Measurements from ENCODE around the gene GH2.
"Not testable (repeated sequence)": the region's sequence is repeated elsewhere in the genome, so short reads cannot be mapped to it uniquely, and the experiment has no call there.

GH2 gene

DNA sequence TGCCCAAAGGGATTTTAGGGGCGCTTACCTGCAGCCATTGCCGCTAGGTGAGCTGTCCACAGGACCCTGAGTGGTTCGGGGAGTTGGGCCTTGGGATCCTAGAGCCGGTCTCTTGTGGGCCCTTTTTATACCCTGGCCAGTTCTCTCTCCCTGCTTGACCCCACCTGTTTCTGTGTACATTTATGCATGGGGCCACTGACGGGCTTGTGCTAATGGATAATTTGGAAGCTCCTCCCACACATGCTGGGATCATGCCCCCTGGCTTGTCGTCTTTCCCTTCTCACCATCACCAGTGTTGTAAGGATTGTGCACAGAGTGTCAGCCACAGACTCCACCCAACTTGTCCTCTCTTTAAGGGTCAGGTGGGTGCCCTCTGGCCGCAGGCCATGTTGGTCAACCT lies 8.2 kb downstream of the GH2 start, which contains the start of gene CSH2:
CSH2 (minus strand) TSS at position 101 of the 400 bp plus-strand sequence; CDS start at position 38, 63 bp downstream.
- not testable (repeated sequence) for H3K4me3 ChIP-seq (ENCODE audit: low read length in 2 of 2); H3K9ac ChIP-seq (ENCODE audit: low read depth in 1 of 2, low read length in 2 of 2); H3K4me1 ChIP-seq (ENCODE audit: control insufficient read depth in 2 of 2, insufficient read depth in 2 of 2, low read length in 2 of 2); H3K27me3 ChIP-seq (ENCODE audit: control insufficient read depth in 2 of 2, insufficient read depth in 2 of 2, low read length in 2 of 2); H3K9me3 ChIP-seq (ENCODE audit: control insufficient read depth in 2 of 2, low read length in 2 of 2); H3K27ac ChIP-seq (ENCODE audit: low read depth in 2 of 2, low read length in 2 of 2); H3K36me3 ChIP-seq (ENCODE audit: control insufficient read depth in 2 of 2, insufficient read depth in 2 of 2, low read length in 2 of 2)

DNA sequence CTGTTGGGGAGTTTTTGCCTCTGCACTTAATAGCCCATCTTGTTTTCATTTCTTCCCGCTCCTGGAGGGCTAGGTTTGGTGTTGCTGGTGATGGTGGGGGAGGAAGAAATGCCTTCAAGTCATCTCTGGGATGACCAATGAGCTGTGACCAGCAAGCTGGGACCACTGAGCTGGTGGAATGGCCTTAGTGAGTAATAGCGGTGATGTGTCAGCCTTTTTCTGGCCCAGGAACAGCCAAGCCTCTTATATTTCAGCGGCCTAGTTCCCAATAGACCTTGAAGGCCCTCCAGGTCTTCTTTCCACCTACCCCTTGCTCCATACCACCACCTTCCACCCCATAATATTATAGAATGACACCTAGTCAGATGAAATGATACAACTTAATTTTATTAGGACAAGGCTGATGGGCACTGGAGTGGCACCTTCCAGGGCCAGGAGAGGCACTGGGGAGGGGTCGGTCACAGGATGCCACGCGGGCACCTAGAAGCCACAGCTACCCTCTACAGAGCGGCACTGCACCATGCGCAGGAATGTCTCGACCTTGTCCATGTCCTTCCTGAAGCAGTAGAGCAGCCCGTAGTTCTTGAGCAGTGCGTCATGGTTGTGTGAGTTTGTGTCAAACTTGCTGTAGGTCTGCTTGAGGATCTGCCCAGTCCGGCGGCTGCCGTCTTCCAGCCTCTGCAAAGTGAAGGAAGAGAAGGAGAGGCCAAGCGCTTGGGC lies 9.9 kb downstream of the GH2 start:
- H3K9ac ChIP-seq (ENCODE audit: low read depth in 1 of 2, low read length in 2 of 2); H3K4me3 ChIP-seq (ENCODE audit: low read length in 2 of 2); H3K36me3 ChIP-seq (ENCODE audit: control insufficient read depth in 2 of 2, insufficient read depth in 2 of 2, low read length in 2 of 2); H3K27ac ChIP-seq (ENCODE audit: low read depth in 2 of 2, low read length in 2 of 2); H3K4me1 ChIP-seq (ENCODE audit: control insufficient read depth in 2 of 2, insufficient read depth in 2 of 2, low read length in 2 of 2); H3K27me3 ChIP-seq (ENCODE audit: control insufficient read depth in 2 of 2, insufficient read depth in 2 of 2, low read length in 2 of 2); H3K9me3 ChIP-seq (ENCODE audit: control insufficient read depth in 2 of 2, low read length in 2 of 2): not testable (repeated sequence)

GRCh38 chr17:63870292-63870665 lies 11.5 kb downstream of the GH2 start:
- H3K9me3 ChIP-seq (ENCODE audit: control insufficient read depth in 2 of 2, low read length in 2 of 2); H3K27me3 ChIP-seq (ENCODE audit: control insufficient read depth in 2 of 2, insufficient read depth in 2 of 2, low read length in 2 of 2); H3K4me1 ChIP-seq (ENCODE audit: control insufficient read depth in 2 of 2, insufficient read depth in 2 of 2, low read length in 2 of 2); H3K36me3 ChIP-seq (ENCODE audit: control insufficient read depth in 2 of 2, insufficient read depth in 2 of 2, low read length in 2 of 2); H3K4me3 ChIP-seq (ENCODE audit: low read length in 2 of 2); H3K9ac ChIP-seq (ENCODE audit: low read depth in 1 of 2, low read length in 2 of 2); H3K27ac ChIP-seq (ENCODE audit: low read depth in 2 of 2, low read length in 2 of 2): not testable (repeated sequence)

GRCh38 chr17:63869491-63870291 lies 12.1 kb downstream of the GH2 start:
- H3K4me1 ChIP-seq (ENCODE audit: control insufficient read depth in 2 of 2, insufficient read depth in 2 of 2, low read length in 2 of 2); H3K4me3 ChIP-seq (ENCODE audit: low read length in 2 of 2); H3K9me3 ChIP-seq (ENCODE audit: control insufficient read depth in 2 of 2, low read length in 2 of 2); H3K9ac ChIP-seq (ENCODE audit: low read depth in 1 of 2, low read length in 2 of 2); H3K27ac ChIP-seq (ENCODE audit: low read depth in 2 of 2, low read length in 2 of 2); H3K27me3 ChIP-seq (ENCODE audit: control insufficient read depth in 2 of 2, insufficient read depth in 2 of 2, low read length in 2 of 2); H3K36me3 ChIP-seq (ENCODE audit: control insufficient read depth in 2 of 2, insufficient read depth in 2 of 2, low read length in 2 of 2): not testable (repeated sequence)

DNA sequence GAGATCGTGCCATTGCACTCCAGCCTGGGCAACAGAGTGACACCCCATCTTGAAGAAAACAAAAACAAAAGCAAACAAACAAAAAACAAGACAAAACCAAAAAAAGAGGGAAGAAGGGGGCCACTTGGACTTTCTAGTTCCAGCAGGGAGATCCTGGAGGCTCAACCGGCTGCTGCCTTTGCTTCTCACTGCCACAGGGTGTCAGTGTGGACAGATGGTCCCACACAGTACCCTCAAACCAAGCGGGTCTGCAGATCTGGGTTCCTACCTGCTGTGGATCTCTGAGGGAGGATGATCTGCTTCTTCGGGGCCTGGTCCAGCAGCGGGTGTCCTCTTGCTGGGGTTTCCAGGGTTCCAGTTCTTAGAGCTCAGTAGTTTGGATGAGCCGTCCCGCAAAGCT lies 15.1 kb downstream of the GH2 start:
- H3K4me3 ChIP-seq (ENCODE audit: low read length in 2 of 2); H3K36me3 ChIP-seq (ENCODE audit: control insufficient read depth in 2 of 2, insufficient read depth in 2 of 2, low read length in 2 of 2); H3K9me3 ChIP-seq (ENCODE audit: control insufficient read depth in 2 of 2, low read length in 2 of 2); H3K9ac ChIP-seq (ENCODE audit: low read depth in 1 of 2, low read length in 2 of 2); H3K27ac ChIP-seq (ENCODE audit: low read depth in 2 of 2, low read length in 2 of 2); H3K27me3 ChIP-seq (ENCODE audit: control insufficient read depth in 2 of 2, insufficient read depth in 2 of 2, low read length in 2 of 2); H3K4me1 ChIP-seq (ENCODE audit: control insufficient read depth in 2 of 2, insufficient read depth in 2 of 2, low read length in 2 of 2): not testable (repeated sequence)

GRCh38 chr17:63859257-63859656 lies 22.5 kb downstream of the GH2 start:
- H3K9ac ChIP-seq (ENCODE audit: low read depth in 1 of 2, low read length in 2 of 2) = no peak overlapping the region
- no peak overlapping the region for H3K4me3 ChIP-seq (ENCODE audit: low read length in 2 of 2)
- H3K9me3 ChIP-seq (ENCODE audit: control insufficient read depth in 2 of 2, low read length in 2 of 2) = no peaks in the 10 kb centered on the region
- no peaks in the 10 kb centered on the region for H3K27me3 ChIP-seq (ENCODE audit: control insufficient read depth in 2 of 2, insufficient read depth in 2 of 2, low read length in 2 of 2)
- no peaks in the 10 kb centered on the region for H3K36me3 ChIP-seq (ENCODE audit: control insufficient read depth in 2 of 2, insufficient read depth in 2 of 2, low read length in 2 of 2)
- H3K27ac ChIP-seq (ENCODE audit: low read depth in 2 of 2, low read length in 2 of 2) = no peak overlapping the region
- no peaks in the 10 kb centered on the region for H3K4me1 ChIP-seq (ENCODE audit: control insufficient read depth in 2 of 2, insufficient read depth in 2 of 2, low read length in 2 of 2)

DNA sequence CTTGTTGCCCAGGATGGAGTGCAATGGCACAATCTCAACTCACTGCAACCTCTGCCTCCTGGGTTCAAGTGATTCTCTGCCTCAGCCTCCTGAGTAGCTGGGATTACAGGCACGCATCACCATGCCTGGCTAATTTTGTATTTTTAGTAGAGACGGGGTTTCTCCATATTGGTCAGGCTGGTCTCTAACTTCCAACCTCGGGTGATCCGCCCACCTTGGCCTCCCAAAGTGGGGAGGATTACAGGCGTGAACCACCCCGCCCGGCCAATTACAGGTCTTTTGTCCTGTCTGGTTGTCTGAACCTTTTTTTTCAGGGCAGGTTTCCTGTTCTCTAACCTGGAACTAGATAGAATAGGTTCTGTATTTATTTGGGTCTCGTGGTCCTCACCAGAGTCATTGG lies 25.3 kb downstream of the GH2 start:
- not testable (repeated sequence) for H3K4me1 ChIP-seq (ENCODE audit: control insufficient read depth in 2 of 2, insufficient read depth in 2 of 2, low read length in 2 of 2); H3K9ac ChIP-seq (ENCODE audit: low read depth in 1 of 2, low read length in 2 of 2); H3K27ac ChIP-seq (ENCODE audit: low read depth in 2 of 2, low read length in 2 of 2); H3K36me3 ChIP-seq (ENCODE audit: control insufficient read depth in 2 of 2, insufficient read depth in 2 of 2, low read length in 2 of 2); H3K4me3 ChIP-seq (ENCODE audit: low read length in 2 of 2); H3K9me3 ChIP-seq (ENCODE audit: control insufficient read depth in 2 of 2, low read length in 2 of 2); H3K27me3 ChIP-seq (ENCODE audit: control insufficient read depth in 2 of 2, insufficient read depth in 2 of 2, low read length in 2 of 2)

DNA sequence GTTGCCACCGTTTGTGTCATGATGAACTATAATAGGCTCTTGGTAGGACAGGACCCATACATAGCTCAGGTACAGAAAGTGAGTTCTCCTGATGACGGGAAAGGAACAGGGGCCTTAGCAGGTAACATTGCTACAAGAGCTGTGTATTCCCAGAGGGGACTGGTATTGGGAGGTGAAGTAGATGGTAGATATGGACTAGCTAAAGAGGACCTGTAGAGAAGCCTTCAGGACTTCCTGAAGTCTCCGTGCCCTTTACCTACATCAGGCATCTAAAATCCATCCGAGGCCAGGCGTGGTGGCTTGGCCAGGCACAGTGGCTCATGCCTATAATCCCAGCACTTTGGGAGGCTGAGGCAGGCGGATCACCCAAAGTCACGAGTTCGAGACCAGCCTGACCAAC lies 26.6 kb downstream of the GH2 start:
- H3K27me3 ChIP-seq (ENCODE audit: control insufficient read depth in 2 of 2, insufficient read depth in 2 of 2, low read length in 2 of 2) = no peaks in the 10 kb centered on the region
- H3K4me3 ChIP-seq (ENCODE audit: low read length in 2 of 2) = no peak overlapping the region
- no peak overlapping the region for H3K9ac ChIP-seq (ENCODE audit: low read depth in 1 of 2, low read length in 2 of 2)
- no peak overlapping the region for H3K27ac ChIP-seq (ENCODE audit: low read depth in 2 of 2, low read length in 2 of 2)
- no peaks in the 10 kb centered on the region for H3K9me3 ChIP-seq (ENCODE audit: control insufficient read depth in 2 of 2, low read length in 2 of 2)
- no peaks in the 10 kb centered on the region for H3K36me3 ChIP-seq (ENCODE audit: control insufficient read depth in 2 of 2, insufficient read depth in 2 of 2, low read length in 2 of 2)
- H3K4me1 ChIP-seq (ENCODE audit: control insufficient read depth in 2 of 2, insufficient read depth in 2 of 2, low read length in 2 of 2) = no peaks in the 10 kb centered on the region

DNA sequence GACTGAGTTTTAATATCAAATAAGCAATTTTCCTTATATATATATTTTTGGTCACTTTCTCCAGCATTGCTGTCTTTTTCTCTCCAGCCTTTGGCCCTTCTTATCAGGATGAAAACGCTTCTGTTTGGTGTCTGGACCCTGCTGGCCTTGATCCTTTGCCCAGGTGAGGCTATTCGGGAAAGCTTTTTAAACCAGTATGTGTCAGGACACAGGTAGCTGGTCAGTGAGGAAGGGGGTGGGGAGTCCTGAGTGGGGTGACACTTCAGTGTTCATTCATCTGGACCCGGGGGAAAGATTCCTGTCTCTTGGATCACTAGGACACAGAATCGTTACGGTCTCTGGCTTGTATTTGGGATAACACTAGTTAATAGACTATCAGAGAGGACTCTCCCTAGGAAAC lies 27.0 kb downstream of the GH2 start:
- no peak overlapping the region for H3K9ac ChIP-seq (ENCODE audit: low read depth in 1 of 2, low read length in 2 of 2)
- H3K4me1 ChIP-seq (ENCODE audit: control insufficient read depth in 2 of 2, insufficient read depth in 2 of 2, low read length in 2 of 2) = no peaks in the 10 kb centered on the region
- no peaks in the 10 kb centered on the region for H3K9me3 ChIP-seq (ENCODE audit: control insufficient read depth in 2 of 2, low read length in 2 of 2)
- H3K27me3 ChIP-seq (ENCODE audit: control insufficient read depth in 2 of 2, insufficient read depth in 2 of 2, low read length in 2 of 2) = no peaks in the 10 kb centered on the region
- H3K27ac ChIP-seq (ENCODE audit: low read depth in 2 of 2, low read length in 2 of 2) = no peak overlapping the region
- no peaks in the 10 kb centered on the region for H3K36me3 ChIP-seq (ENCODE audit: control insufficient read depth in 2 of 2, insufficient read depth in 2 of 2, low read length in 2 of 2)
- H3K4me3 ChIP-seq (ENCODE audit: low read length in 2 of 2) = no peak overlapping the region

DNA sequence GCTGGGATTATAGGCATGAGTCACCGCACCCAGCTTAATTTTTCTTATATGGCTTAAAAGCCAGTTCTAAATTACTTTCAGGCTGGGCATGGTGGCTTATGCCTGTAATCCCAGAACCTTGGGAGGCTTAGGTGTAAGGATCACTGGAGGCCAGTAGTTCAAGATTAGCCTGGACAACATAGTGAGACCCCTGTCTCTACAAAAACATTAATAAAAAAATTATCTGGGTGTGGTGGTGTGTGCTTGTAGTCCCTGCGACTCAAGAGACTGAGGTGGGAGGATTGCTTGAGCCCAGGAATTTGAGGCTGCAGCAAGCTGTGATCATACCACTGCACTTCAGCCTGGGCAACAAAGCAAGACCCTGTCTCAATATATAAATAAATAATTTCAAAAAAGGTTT lies 28.5 kb downstream of the GH2 start:
- no peaks in the 10 kb centered on the region for H3K27me3 ChIP-seq (ENCODE audit: control insufficient read depth in 2 of 2, insufficient read depth in 2 of 2, low read length in 2 of 2)
- H3K27ac ChIP-seq (ENCODE audit: low read depth in 2 of 2, low read length in 2 of 2) = no peak overlapping the region
- no peaks in the 10 kb centered on the region for H3K36me3 ChIP-seq (ENCODE audit: control insufficient read depth in 2 of 2, insufficient read depth in 2 of 2, low read length in 2 of 2)
- H3K4me3 ChIP-seq (ENCODE audit: low read length in 2 of 2) = no peak overlapping the region
- no peak overlapping the region for H3K9ac ChIP-seq (ENCODE audit: low read depth in 1 of 2, low read length in 2 of 2)
- H3K4me1 ChIP-seq (ENCODE audit: control insufficient read depth in 2 of 2, insufficient read depth in 2 of 2, low read length in 2 of 2) = peaks cover 0 to 4% of the 10 kb centered on the region in 2 donors
- no peaks in the 10 kb centered on the region for H3K9me3 ChIP-seq (ENCODE audit: control insufficient read depth in 2 of 2, low read length in 2 of 2)
